CD4-positive, alpha-beta T cell treated with Interleukin-12 subunit alpha and Interleukin-12 subunit beta, for 1 hour (primary cell): ENCODE results near the gene CCDC188.

ENCODE experiments used
- DNase-seq: peaks from one replicate; pipeline ENCODE4 v3.0.0-alpha.2; 2020

The CCDC188 gene

DNA sequence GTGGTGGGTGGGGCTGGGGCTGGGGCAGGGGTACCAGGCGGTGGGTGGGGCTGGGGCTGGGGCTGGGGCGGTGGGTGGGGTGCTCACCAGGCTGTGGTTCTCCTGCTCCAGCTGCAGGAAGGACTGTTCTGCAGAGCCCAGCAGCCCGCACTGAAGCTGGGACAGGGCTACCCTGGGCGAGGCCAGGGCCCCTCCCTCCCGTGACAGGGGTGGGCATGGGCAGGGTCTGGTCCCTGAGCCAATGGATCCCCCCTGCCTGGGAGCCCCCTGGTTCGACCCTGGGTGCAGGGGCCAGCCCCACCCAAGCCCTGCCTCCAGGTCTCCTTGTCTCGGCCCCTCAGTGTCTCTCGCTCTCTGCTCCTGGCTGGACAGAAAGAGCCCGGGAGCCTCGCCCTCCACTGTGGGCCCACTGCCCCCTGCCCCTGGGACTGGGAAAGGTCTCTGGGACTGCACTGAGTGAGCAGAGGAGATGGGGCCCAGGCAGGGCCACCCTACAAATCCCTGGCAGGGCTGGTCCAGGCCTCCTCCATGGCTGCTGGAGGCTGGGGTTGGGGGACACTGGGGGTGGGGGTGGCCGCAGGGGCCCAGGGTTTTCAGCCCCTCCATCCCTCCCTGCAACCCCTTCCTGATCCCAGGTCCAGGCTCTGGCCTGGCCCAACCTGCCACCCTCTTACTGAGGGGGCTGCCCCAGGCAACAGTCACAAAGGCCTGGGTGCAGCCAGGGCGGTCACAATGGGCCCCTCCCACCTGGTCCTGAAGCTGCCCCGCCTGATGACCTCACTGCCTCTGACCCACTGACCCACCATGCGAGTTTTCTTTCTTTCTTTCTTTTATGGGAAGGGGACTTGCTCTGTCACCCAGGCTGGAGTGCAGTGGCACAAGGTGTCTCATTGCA is at the start of gene CCDC188:
TSS of gene CCDC188 (minus strand) at position 675 of the 895 bp plus-strand sequence. CDS start at position 606, 69 bp downstream.
- no peak for DNase-seq

- DNase-seq = no peak
Measured at GRCh38 chr22:20199906-20200305, 49.1 kb upstream of the CCDC188 start.

DNA sequence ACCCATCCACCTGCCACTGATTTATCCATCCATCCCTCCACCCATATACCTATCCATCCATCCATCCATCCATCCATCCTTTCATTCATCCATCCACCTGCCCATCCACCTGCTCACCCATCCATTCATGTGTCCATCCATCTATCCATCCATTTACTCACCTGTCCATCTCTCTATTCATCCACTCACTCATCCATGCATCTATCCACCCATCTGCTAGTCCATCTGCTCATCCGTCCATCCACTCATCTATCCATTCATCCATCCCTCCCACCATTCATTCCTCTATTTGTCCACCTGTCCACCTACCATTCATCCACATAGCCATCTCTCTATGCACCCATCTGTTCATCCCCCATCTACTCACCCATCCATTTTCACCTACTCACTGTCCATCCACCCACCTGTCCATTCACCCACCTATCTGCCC is 48.6 kb upstream of the CCDC188 start:
- DNase-seq = no peak

DNA sequence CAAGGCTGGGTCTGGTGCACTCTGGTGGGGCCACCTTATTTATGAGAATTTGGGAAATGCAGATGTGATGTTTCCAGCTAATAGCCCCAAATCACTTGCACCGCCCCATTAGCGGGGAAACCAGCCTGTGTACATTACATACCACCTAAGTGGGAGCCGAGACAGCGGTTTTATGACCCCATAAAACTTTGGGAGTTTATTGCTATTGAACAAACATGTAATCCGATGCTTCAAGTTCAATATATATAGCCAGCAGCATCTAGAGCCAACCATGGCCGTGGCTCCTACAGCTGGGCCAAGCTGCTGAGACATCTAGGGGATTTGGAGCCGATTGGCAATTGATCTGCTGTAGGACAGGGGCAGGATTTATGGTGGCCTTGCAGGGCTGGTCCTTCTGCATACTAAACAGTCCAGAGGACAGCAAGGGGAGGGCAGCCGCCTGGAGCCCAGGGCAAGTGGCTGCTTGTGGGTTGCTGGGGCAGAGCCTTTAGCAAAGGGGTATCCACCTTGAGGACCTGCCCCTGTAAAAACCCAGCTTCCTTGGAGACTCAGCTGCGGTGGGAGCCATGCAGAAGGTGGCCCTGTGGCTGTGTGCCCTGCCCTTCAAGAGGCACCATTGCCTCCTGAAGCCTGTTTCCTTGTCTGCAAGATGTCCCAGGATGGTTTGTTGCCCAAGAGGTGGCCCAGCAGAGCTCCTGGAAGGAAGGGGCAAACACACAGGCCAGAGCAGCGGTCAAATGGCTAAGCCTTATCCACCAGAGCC is 47.9 kb upstream of the CCDC188 start:
- DNase-seq = no peak

- DNase-seq = no peak
Measured at GRCh38 chr22:20197407-20198030, 46.7 kb upstream of the CCDC188 start.

GRCh38 chr22:20196094-20196842 is 45.4 kb upstream of the CCDC188 start:
- no peak for DNase-seq

- DNase-seq = no peak
Measured at GRCh38 chr22:20194681-20195593, 44.1 kb upstream of the CCDC188 start.

DNA sequence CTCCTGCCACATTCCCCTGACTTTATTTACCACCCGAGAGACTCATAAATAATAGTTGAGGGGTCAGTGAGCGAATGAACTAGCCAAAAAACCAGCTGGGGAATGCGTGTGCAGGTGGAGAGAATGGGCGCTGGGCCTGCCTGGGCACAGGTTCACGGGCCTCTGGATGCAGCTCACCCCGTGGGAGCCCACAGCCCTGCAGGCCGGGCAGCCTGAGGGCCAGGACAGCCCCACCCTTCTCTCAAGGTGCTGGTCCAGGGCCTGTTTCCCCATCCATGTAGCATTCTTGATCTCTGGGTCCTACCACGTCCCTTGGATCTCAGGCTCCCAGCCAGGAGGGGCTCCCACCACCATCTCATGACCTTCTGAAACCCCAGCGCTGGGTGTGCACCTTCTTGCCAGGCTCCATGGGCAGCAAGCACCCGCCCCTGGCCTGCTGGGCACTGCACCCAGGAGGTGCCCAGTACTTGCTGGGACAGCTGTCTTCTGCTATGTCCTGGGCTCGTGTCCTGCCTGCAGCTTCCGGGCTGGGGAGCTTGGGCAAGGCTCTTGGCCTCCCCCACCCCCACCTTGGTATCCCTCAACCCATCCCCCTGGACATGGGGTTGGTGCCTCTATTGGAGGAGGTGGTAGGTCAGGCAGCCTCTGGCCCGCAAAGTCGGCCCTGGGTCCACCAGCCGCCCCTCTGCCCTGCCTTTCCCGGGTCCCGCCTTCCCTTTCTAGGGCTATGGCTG is 43.1 kb upstream of the CCDC188 start:
- no peak for DNase-seq

- DNase-seq = no peak
Measured at GRCh38 chr22:20192972-20193760, 42.3 kb upstream of the CCDC188 start.

GRCh38 chr22:20192293-20192971 is 41.6 kb upstream of the CCDC188 start:
- DNase-seq = no peak

GRCh38 chr22:20191803-20192202 is 40.9 kb upstream of the CCDC188 start:
- no peak for DNase-seq

DNA sequence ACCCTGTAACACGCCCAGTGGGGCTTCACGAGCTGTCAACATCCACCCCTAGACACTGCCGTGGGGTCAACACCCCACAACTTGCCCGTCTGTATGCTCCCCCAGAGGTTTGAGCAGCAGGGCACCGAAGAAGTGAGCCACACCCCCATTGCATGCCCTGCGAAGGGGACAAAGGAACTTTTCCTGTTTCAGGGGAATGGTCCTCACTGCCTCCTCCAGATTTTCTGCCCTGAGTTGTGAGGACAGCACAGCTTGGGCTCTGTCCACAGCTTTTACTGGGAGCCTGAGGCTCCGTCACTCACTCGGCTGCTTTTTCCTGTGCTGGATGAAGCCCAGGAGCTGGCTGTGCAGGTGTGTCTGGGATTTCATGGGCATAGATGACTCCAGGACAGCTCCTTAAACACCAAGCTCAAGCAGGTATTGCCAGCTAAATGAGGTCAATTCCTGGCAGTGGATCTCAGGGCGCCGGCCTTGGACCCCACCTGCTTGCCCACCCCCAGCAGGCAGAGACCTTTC is 40.2 kb upstream of the CCDC188 start:
- no peak for DNase-seq

GRCh38 chr22:20188567-20188877 is 37.7 kb upstream of the CCDC188 start:
- DNase-seq = no peak

- DNase-seq = no peak
Measured at GRCh38 chr22:20187777-20188566, 37.1 kb upstream of the CCDC188 start.

GRCh38 chr22:20186871-20187546 is 36.2 kb upstream of the CCDC188 start:
- no peak for DNase-seq

- no peak for DNase-seq
Measured at GRCh38 chr22:20186183-20186870, 35.5 kb upstream of the CCDC188 start.

- no peak for DNase-seq
Measured at GRCh38 chr22:20185750-20186149, 34.9 kb upstream of the CCDC188 start.
